Stimulated activated CD4-positive, alpha-beta T cell treated with anti-CD3 and anti-CD28 coated beads, Interleukin-15, amount 100 ng/mL, for 24 hours (primary cell): ENCODE data around the gene NTM.
"Not testable (repeated sequence)": the region's sequence is repeated elsewhere in the genome, so short reads cannot be mapped to it uniquely, and the experiment has no call there.

ENCODE experiments used
- DNase-seq: peaks from one replicate; pipeline ENCODE4 v3.0.0-alpha.2; 2020

The NTM gene

DNA sequence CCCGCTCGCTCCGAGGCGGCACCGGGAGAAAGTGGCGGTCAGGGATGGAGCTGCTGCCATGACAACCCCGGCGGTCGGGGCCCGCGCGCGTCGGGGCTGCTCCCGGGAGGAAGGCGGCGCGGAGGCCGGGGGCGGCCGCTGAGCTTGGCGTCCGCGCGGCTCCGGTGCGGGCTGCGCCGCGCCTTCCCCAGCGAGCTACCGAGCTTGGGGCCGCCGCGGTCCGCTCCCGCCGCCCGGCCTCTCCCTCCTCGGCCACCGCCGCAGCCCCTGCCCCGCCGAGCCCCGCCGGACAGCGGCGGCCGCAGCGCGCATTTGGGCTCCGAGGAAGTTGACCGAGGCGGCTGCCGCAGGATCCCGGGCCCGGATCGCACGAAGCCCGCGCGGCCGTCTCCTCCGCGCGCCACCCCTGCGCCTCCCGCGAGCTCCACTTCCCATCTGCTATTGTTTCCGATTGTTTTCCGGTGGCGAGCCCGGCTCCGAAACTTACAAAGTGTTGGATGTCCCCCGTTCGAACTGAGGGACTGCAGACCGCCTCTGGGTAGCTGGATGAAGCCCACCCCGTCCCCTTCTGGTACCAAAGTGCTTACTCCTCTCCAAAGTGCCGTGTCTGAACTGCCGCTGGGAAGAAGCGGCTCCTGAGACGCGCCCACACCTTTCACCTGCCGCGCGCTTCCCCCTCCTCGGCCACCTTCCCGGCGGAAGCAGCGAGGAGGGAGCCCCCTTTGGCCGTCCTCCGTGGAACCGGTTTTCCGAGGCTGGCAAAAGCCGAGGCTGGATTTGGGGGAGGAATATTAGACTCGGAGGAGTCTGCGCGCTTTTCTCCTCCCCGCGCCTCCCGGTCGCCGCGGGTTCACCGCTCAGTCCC is 540.3 kb downstream of the NTM start:
- DNase-seq: no peak

DNA sequence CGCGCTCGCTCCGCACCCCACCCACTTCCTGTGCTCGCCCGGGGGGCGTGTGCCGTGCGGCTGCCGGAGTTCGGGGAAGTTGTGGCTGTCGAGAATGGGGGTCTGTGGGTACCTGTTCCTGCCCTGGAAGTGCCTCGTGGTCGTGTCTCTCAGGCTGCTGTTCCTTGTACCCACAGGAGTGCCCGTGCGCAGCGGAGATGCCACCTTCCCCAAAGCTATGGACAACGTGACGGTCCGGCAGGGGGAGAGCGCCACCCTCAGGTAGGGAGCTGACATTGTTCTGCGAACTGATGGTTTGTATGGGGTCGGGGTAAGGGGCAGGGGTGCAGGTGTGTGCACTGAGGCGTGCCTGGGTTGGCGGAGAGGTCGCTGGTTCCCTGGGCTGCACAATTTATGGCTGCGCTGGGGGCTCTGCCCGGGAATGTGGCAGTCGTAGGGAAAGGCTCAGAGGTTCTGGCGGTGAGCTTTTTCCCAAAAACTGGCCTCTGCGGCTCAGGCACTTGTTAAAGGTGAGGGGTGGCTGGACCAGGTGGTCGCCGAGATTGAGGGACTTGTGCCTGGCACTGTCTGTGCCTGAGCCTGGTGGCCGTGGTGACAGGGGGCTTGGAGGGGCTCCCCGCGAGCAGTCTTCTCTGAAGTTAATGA is 541.1 kb downstream of the NTM start:
- DNase-seq: not testable (repeated sequence)

DNA sequence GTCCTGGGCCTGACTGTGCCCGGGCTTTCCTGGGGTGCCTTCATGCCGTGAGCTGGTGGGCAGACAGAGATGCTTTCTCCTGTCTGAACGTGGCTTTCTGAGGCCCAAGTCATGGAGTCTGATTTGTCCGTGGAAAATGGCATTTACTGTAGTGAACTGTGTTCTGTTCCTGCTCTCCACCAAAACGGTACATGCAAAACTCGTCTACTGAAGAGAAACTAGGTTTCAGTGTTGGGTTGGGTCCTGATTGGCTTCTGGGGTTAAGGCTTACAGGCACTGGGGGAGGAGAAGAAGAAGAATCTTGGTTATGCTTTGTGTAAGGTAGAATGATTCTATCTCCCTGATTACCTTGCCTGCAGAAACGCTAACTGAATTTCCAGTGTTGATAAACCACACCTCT is 541.7 kb downstream of the NTM start:
- DNase-seq: no peak

DNA sequence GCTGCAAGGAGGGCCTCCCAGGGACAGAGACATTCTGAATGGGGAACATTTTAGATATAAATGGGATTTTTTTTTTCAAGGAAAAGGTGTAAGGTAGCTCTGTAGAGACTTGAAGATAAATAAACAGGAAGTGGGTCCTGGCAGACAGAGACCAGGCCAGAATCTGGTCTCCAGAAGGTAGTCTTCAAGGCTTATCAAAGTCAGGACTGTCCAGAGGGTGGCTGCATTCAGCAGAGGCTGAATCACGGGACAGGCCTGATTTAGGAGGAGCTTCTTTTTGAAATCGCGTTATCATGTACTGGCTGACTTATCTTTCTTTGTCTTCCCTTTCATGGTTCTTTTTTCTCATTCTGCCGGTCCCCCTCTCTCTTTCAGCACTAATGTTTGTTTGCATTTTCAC is 542.9 kb downstream of the NTM start:
- no peak for DNase-seq

DNA sequence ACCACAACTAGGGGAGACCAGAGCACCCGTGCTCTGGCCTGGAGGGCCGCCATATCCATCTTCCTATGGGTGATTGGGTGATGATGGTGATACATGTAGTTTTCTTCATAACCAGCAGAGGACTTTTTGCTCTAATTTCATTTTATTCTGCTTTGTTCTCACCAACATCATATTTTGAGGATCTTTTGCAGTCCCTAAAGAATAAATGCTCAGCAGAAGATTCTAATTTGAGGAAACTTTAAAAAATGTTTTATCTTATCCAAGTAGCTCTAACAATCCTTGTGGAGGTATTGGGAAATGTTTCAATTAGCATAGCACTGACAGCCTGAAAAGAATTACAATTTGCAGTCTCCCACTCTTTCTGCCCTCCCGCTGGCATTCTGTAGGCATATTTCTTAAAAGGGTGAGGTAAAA is 544.0 kb downstream of the NTM start:
- no peak for DNase-seq

DNA sequence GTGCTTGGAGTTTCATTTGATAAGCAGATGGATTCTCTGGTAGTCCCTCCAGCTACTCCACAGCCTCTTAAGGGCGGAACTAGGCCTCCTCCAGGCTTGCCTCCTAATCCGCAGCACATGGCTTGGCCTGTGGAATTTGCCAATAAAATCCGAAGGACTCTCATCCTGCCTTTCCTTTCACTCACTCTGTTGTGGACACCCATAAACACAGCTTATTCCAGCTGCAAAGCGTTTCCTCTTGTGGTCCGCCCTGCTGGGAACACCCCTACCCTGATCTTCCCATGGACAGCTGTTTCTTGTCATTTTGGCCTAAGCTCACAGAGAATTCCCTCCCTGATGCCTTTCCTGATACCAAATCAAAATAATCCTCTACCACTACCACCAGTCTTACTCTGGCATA is 546.2 kb downstream of the NTM start:
- DNase-seq: no peak

DNA sequence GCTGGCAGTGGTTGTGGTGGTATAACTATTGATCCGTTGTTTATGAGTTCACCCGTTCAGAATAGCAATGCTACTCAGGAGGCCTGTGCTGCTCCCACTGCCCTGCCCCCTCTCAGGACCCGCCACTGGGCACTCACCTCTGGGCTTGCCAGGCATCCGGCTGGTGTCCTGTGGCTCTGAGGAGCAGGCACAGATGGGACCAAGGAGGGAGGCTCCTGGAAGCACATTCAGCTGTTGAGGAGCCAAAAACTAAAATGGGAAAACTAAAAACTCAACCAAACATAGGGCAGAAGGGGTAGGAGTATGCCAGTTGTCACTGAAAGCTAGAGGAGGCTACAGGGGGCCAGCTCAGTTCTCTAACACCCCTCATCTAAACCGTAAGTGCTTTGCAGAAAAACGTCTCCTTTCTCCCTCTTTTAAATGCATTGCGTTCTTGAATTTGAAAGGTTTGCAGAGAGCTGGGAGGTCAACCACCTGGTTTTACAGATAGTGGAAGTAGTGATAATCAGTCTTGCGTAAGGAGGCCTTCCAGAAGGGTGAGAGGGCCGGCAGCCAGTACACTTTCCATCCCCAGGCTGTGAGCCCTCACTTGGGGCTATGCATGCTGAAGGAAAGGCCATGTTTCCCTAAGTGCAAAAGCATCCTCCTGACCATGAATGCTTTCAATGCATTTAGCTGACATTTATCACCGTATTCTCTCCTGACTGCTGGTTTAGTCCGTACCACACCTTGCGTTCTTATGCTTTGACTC is 547.4 kb downstream of the NTM start:
- no peak for DNase-seq

DNA sequence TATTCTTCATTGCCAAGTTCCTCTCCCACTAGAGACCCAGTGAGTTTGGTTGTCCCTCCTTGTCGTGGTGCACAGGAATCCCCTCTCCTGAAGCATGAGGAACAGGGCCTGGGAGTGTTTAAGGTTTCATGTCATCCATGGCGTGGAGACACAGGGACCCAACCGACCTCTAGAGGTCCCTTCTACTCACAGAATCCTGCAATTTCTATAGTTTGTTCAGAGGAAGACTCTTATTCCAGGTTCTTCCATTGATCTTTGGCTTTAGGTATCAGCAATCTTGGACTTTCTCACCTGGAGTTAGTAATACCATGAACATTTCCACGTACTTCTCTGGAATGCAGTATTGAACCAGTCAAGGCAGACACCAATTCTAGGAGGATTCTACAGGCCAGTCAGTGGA is 548.2 kb downstream of the NTM start:
- DNase-seq: no peak

DNA sequence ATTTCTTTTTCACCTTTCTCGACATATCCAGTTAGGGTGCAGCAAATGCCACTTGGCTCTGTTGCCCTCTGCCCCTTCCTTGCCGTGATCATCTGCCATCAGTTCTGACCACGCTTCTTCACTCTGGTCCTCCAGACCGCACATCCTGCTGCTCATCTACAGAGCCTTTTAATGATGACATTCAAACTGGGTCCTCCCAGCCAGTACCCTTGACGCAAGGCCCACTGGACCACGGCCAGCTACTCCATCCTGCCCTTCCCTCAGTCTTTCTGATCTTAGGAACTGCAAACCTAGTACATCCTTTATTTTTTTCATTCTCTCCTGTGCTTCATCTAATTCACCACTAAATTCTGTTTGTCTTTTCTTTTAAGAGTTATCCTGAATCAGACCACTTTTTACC is 551.8 kb downstream of the NTM start:
- no peak for DNase-seq

DNA sequence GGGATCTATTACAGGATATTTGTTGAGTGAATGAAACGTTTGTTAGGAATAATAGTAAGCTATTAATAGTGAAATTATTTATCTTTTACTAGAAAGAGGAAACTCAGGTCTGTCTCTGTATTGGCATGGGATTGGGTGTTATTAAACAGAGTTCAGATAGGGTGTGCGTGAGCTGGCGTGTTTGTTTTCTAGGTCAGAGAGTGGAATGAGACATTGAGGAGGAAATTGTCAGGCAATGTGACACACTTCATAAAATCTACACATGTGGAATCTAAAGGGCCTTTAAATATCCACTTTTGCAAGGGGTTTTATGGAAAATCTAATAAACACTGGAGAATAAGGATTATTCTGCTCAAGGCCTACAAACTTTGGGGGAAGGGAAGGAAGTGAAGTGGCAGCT is 552.9 kb downstream of the NTM start:
- no peak for DNase-seq

DNA sequence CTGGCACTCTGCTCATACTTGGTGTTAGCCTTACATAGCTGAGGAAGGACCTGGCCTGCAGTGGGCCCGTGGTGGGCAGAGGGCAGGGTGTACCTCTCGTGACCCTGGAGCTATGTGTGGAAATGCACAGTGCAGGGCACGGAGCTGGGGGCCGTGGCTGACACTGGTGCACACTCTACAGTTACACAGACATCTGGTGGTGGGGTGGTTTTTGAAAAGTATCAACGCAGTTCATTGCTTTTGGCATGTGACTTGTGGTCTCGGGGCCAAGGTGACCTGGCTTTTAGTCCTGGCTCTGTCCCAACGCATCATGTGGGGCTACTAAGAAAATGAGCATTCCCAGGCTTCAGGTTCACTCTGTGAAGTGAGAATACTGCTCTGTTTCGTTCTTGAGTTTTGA is 553.6 kb downstream of the NTM start:
- no peak for DNase-seq

DNA sequence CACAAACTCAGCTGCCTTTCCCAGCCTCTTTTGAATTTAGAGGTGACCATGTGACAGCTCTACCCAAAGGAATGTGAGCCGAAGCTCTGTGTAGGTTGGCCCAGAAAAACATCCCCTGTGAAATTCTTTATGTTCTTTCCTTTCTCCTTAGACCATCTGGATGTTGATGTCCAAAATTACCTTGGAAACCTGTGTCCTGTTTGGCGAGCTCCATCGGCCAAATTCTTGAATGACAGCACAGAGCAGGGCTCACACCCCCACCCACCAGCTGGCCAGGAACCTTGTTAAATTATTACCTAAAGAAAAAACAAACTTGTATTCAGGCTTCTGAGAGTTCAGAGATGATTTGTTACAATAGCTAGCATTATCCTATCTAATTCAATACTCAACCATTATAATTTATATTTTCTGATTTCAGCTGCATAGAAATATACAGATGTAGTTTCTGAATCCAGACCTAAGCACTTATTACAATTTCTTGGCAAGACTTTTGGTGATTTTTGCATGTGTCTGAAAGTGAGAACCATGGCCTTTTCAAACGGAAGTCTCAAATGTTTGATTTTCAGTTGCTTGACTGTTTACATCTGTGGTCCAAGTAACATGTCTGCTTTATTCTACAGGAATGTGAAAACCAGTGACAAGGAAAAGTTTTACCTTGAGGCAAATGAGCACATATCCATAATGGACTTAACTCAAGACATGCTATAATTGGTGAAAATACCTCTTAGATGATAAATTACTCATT is 554.2 kb downstream of the NTM start:
- DNase-seq: no peak

DNA sequence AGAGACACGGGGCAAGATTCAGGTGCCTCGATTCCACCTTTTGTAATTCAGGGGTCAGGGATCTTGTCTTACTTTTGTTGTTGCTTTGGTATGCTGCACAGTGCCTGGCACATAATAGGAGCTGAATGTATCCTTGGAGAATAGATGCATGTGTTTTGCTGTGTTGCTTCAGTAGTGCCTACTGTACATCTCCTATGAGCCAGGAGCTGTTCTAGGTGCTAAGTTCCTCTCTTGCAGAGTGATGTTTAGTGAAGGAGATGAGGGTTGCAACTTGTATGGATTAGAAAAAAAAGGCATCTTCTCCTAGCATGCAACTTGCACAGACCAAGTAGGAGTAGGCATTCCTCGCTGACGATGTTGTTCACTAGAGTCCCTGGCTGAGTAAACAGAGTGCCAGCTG is 555.4 kb downstream of the NTM start:
- no peak for DNase-seq

DNA sequence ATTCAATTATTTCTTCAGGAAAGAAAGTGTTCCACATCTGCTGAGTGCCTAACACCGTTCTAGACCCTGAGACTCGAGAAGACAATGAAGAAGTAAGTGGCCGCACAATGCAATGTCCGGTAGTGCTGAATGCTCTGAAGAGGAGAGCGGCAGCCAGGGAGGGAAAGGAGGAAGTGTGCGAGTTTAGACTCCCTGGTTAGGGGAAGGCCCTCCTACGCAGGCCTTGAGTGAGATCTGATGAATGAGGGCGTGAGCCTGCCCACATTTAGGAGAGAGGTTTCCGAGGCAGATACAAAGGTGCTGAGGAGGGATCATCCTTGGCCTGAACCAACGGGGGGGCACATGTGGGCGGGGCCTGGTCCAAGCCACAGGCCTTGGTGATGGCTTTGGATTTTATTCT is 558.6 kb downstream of the NTM start:
- no peak for DNase-seq

DNA sequence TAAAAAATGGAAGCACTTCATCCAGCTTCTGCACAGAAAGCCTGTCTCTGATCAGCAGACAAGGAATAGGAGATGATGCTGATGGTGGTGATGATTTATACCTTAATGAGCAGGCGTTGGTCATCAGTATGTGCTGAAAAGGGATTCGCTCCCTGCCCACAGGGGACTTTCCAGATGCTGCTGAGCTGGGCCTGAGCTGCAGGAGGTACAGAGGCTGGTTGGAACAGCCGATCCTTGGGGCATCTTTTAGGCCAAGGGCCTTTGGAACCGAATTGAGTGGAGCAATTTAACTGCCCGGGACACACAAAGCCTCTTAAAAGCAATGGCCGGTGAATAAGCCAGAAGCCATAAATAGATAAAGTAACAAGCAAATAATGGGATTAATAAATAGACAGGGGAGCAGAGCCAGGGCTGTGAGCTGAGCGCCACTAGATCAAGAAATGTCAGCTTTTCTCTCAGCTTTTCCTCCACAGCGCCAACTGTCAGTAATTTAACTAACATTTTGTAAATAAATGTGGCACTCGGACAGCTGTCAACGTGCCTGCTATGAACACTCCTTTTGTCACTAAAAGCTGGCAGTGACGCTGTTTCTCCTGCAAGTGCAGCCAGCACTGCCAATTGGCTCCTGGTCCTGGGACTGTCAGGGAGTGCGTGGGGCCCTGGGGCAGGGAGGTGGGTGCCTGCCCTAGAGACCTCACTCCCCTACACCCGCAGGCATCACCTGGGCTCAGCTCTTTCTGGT is 562.3 kb downstream of the NTM start:
- no peak for DNase-seq

DNA sequence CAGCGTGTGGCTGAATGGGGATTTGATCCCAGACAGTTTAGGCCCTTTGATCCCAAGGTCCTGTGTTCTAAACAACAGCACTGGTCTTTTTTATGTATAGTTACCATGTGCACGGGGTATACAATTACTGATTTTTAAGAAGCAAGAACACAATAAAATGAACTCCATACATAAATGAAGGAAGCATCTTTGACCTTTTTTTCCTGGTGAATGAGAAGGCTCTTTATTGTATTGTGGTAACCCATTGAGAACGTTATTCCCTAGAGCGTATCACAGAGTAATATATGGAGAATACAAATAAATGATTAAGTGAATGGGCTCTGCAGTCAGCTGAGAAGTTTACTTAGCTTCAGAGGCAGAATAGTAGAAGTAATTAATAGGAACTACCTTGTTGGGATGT is 563.6 kb downstream of the NTM start:
- DNase-seq: no peak

DNA sequence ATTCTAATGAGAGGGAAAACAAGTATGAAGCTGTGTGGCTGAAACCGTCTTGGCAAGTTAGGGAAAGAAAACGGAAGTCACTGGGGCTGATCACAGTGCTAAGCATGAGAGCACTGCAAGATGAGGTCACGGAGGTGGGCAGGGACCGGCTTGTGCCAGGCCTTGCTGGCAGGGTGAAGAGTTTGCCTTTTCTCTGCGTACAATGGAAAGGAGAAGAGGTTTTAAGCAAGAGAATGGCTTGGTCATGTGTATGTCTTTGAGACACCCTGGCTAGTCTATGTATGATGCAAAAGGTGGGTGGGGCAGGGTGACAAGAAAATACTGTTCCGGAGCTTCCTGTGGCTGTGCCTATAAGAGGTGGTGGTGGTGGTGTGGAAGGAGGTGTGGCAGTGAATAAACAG is 567.9 kb downstream of the NTM start:
- DNase-seq: no peak

DNA sequence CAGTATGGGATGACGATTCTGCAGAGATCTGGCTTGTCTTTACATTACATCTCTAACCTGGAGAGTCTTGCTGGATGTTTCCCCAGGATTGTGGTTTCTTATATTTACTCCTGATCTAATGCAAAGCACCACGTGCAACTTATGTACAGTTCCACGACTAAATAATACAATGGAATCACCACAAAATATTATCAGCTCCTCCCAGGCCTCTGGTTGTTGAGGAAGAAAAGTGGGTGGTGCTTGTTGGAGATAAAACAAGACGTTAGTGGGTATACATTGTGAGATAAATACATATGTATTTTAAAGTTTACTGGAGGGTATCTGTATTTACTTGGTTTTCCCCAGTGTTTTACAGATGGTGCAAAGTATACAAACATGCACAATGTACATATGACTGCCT is 569.7 kb downstream of the NTM start:
- no peak for DNase-seq

DNA sequence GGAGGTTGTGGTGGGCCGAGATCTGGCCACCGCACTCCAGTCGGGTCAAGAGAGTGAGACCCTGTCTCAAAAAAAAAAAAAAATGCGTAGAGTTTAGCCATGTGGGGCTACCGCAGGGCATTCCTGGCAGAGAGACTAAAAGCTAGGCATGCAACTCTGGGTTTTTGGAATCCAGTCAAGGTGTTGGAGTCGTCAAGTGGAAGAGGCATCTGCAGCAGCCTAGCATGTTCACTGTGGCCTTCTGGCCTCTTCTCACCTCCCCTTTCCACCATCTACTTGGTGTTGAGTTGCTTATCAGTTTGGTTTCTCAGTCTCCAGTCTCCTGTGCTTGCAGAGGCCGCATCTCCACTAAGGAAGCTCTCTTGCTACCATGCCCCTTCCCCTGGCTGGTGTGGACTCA is 572.5 kb downstream of the NTM start:
- DNase-seq: no peak

DNA sequence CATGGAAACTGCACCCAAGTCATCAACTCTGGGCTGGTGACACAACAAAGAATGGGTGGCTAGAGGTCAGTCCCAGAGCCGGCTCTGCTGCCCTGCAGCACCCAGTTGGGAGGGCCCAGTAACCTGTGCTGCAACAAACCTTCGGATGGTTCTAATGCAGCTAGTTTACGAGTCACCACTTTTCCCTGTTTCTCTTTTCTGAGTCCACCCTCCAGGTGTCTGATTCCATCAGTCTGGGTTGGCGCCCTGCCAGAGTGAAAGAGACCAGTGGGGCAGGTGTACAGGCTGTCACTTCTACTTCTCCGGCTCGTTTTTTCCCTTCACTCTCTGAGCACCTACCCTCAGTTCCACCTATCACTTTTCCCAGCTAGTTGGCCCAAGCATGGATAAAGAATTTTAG is 572.9 kb downstream of the NTM start:
- DNase-seq: no peak

DNA sequence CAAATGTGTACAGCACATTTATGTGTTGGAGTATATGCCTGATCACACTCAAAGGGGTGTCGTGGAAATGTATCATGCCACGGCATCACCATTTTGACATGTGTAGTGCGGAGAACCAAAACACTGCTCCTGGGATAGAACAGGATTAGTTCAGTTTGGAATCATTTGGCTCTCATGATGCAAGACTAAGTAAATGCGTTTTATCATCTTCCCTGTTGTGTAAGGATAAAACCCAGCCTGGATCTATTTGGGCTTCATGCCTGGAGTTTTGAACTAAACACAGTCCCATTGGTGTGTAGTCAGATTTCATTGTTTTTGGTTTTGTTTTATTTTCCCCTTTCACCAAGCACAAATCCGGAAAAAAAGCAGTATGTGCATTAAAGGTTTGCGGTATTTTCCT is 574.3 kb downstream of the NTM start:
- DNase-seq: no peak

DNA sequence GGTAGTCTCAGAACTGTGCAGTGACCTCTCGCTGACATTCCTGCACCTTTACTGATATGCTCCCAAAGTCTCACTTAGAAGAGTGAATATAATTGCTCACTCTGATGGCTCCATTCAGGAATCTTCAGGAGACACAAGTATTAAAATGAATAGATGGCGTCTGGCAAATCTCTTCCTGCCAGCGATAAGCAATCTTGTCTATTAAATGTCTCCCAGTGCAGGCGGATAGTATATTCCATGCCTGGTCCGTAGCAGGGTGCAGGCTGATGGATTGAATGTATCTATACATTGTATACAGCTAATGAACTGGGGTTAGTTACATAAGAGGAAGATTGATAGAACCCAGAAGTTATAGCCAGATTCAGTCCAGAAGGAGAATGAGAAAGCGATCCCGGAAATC is 575.3 kb downstream of the NTM start:
- DNase-seq: no peak

DNA sequence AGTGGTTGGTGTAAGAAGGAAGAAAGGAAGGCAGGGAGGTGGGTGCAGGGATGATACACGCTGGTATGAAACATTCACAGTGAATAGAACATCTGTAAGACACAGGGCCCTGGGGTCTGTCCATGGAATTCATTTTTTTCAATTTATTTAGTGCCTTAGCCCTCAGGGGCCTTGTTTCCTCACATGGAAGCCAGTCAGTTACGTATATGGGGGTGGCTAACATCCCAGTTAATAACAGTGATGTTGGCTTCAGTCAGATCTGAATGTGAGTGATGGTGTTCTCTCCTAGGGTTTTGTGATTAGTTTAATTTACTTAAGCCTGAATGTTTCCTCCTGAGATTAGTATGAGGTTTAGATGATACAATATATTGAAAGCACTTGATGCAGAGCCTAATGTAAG is 577.1 kb downstream of the NTM start:
- DNase-seq: no peak
